Right lobe of liver (tissue), 6 donors: ENCODE measurements around the gene SH3BP4. TPM values are rescaled to one million over a fixed set of nuclear protein-coding genes. Genes with fewer than 3 reads are reported as not detected.

Experiments used
- ATAC-seq, 4 donors: fragments of 200-7000 bp; cut with Tn5 transposase; one replicate each; pipeline ENCODE4 v1.9.1; 2020; ENCODE audit warnings: mild to moderate bottlenecking in 4 of 4, moderate library complexity in 4 of 4
- DNase-seq, 3 donors: peaks; one replicate each; pipeline ENCODE4 v3.0.0-alpha.2; 2020
- H3K27ac ChIP-seq, 3 donors: fragments of 200-600 bp; one replicate each; pipeline ENCODE4 v1.8.0; 2022
- H3K27me3 ChIP-seq, 2 donors: fragments of 200-600 bp; one replicate each; pipeline ENCODE4 v1.8.0; 2022
- H3K36me3 ChIP-seq, 4 donors: fragments of 200-600 bp; sonication (generic) in 1 of 4; one replicate each; pipeline versions ENCODE4 v1.5.1 to v1.8.0; 2017 to 2022; ENCODE audit warnings: control low read depth in 1 of 4
- H3K4me1 ChIP-seq, 4 donors: fragments of 200-600 bp; sonication (generic) in 1 of 4; one replicate each; pipeline versions ENCODE4 v1.5.1 to v1.8.0; 2017 to 2022; ENCODE audit warnings: control low read depth in 1 of 4
- H3K4me3 ChIP-seq, 3 donors: fragments of 200-600 bp; one replicate each; pipeline ENCODE4 v1.8.0; 2022
- H3K9me3 ChIP-seq, 4 donors: fragments of 200-600 bp; sonication (generic) in 1 of 4; one replicate each; pipeline versions ENCODE4 v1.5.1 to v1.8.0; 2017 to 2022; ENCODE audit warnings: control low read depth in 1 of 4
- POLR2A ChIP-seq: fragments of 450-650 bp; IDR thresholded peaks from one replicate; pipeline ENCODE4 v1.6.1; 2017; ENCODE audit warnings: antibody characterized with exemption, mild to moderate bottlenecking
- WGBS: methylation state at CpG from one replicate; pipeline ENCODE4 v1.1.6; 2018; ENCODE audit warnings: low coverage, low lambda C conversion rate; ENCODE audit not compliant: insufficient coverage; ENCODE audit errors: missing lambda C conversion rate; 5-methylcytosine and 5-hydroxymethylcytosine counted together
- intact Hi-C, 2 donors: fragments of 100-400 bp; cut with DNase I; formaldehyde crosslinking; loops; one replicate each; pipeline versions ENCODE4 v1.11.2 to v1.14.1; 2022
- total RNA-seq, 6 experiments: library from RNA; depleted of rRNA in 2 of 6; stranded (reverse); fragments of >200 nt in 2 of 6; fragmentation: NEBNext Ultra II Directional in 3 of 6; extraction: Animal tissue kit (Norgen Biotek cat#: 25700) in 3 of 6; gene quantifications; one replicate each; pipeline versions ENCODE4 v1.1.0 to v1.2.4, GENCODE V29; 2016 to 2023
- TF ChIP-seq, protein P1 (sequence below), 4 donors: fragments of 200-600 bp in 3 of 4; fragments of 450-650 bp in 1 of 4; IDR thresholded peaks; one replicate each; pipeline versions ENCODE4 v1.5.1 to v1.8.0; 2016 to 2022; ENCODE audit warnings: antibody characterized with exemption in 4 of 4, mild to moderate bottlenecking in 2 of 4
- donor health status: DM: no; HTN: yes; CAD: no.
- donor health status: DM: no; HTN: no; CAD: no.
- donor health status: DM: no; HTN: no; CAD: no.
- donor health status: DM: no; HTN: yes; CAD: no.
- donor health status: DM: no; HTN: yes; CAD: no.

Gene SH3BP4
- total RNA-seq, 6 experiments from 2014 or later = 18.8 to 30.4 (median 26.3) TPM

DNA sequence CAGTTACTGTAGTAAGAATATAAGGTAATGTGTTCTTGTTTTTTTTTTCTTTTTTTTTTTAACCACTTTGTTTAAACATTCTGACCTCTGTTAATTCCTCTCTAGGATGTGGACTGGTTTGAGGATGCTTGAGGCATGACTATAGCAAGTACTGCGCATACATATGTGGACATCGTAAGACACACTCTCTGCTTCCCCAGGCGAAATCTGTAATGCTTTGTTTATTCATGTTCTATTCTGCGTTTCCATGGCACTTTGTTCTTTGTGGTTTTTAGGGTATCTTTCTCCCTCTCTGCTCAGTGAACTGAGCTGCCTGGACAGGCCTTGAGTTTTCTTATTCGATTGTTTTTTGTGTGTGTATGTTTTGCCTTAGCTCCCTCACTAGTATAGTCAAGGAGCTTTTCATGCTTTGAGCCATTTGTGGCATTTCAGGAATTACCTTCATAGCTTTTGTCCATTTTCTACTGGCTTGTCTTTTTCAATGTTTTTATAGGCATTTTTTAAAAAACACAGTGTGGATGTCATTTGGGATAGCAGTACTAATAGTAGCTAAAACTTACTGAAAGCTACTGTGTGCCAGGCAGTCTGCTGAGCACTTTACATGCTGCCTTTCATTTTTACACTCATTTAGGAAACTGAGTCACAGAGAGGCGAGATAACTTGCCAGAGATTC is 1.9 kb upstream of the SH3BP4 start:
- no peak for ATAC-seq
- Histone ChIP-seq H3K36me3 (no peaks in the 10 kb centered on the region), H3K27me3 (no peaks in the 10 kb centered on the region), H3K4me1 (peaks cover 0 to 20% (median 5%) of the 10 kb centered on the region in 4 donors), H3K4me3 (no peak overlapping the region), H3K27ac (no peak overlapping the region), H3K9me3 (no peaks in the 10 kb centered on the region)
- TF ChIP-seq, protein P1, sequence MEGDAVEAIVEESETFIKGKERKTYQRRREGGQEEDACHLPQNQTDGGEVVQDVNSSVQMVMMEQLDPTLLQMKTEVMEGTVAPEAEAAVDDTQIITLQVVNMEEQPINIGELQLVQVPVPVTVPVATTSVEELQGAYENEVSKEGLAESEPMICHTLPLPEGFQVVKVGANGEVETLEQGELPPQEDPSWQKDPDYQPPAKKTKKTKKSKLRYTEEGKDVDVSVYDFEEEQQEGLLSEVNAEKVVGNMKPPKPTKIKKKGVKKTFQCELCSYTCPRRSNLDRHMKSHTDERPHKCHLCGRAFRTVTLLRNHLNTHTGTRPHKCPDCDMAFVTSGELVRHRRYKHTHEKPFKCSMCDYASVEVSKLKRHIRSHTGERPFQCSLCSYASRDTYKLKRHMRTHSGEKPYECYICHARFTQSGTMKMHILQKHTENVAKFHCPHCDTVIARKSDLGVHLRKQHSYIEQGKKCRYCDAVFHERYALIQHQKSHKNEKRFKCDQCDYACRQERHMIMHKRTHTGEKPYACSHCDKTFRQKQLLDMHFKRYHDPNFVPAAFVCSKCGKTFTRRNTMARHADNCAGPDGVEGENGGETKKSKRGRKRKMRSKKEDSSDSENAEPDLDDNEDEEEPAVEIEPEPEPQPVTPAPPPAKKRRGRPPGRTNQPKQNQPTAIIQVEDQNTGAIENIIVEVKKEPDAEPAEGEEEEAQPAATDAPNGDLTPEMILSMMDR (IDR thresholded peaks at IDR 0.05) = no peak
- TF ChIP-seq POLR2A = no peak
- DNase-seq = no peak
- intact Hi-C loops = no loop called here
- 86% methylated on average over 6 of the region's 6 CpGs for WGBS

DNA sequence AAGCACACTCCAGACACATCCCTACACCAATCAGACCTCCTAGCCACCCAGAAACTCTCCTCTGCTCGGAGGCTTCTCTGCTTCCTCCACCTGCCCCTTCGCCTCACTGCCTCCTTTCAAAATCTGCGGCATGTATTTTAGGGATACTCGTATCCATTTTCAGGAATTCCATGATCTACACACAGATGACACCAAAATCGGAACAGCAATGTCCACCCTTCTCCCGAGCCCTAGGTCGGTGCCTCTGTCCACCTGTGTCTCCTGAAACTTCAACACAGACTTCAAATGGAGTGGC is 1.4 kb upstream of the SH3BP4 start:
- Histone ChIP-seq H3K9me3 (no peaks in the 10 kb centered on the region), H3K4me1 (peaks cover 0 to 25% (median 7%) of the 10 kb centered on the region in 4 donors), H3K27me3 (no peaks in the 10 kb centered on the region), H3K4me3 (no peak overlapping the region), H3K36me3 (no peaks in the 10 kb centered on the region), H3K27ac (no peak overlapping the region)
- WGBS = 85% methylated on average over 7 of the region's 7 CpGs
- TF ChIP-seq, protein P1 (IDR thresholded peaks at IDR 0.05) = no peak
- TF ChIP-seq POLR2A = no peak
- ATAC-seq (no peak), DNase-seq (no peak)
- intact Hi-C loops = no loop called here

DNA sequence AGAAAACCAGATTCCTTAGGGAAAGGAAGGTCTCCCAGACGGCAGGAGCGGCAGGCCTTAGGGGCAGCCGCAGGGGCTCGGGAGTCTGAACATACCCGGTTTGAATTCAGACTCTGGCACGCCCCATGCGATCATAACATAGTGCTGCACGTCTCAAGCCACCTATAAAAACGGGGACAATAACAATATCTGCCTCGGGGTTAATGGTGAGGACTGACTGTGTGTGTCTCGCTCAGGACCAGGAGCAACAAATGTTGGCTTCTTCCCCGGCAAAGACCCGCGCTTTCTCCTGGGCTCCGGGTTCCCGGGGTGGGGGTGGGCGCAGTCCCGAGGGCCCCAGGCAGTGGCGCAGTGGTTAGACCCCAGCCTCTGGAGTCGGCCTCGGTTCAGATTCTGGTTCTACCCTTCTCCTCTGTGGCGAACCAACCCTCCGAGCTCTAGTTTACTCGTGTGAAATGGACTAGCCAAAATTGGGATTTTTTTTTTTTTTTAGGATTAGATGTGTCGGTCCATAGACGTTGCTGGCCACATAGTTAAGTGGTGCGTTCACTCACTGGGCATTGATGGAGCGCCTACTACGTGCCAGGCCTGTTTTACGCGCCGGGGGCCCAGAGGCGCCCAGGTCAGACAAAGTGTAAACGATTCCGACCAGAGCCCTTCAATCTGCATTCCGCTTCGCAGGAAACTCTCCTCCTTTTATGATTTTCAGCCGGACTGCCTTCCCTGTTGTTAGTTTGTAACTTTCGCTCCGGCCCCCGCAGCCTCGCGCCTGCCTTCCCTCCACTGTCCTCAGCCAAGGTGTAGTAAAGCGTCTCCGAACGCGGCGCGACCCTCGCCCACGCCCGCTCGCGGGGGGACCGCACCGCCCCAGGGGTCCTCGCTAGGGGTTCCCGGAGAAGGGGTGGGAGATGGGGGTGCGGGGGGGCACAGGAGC is 820 bp upstream of the SH3BP4 start:
- Histone ChIP-seq H3K27me3 (no peaks in the 10 kb centered on the region), H3K36me3 (no peaks in the 10 kb centered on the region), H3K4me1 (peaks cover 0 to 25% (median 7%) of the 10 kb centered on the region in 4 donors), H3K27ac (peak overlapping the region; percentile 22 to 54 (median 29)), H3K4me3 (peak overlapping the region; percentile 52 to 86 (median 65)), H3K9me3 (no peaks in the 10 kb centered on the region)
- TF ChIP-seq, protein P1 (IDR thresholded peaks at IDR 0.05) = no peak
- no peak for TF ChIP-seq POLR2A
- intact Hi-C loops = no loop called here
- peak; percentile 1 to 4 (median 1) for ATAC-seq
- no peak for DNase-seq
- 18% methylated on average over 42 of the region's 59 CpGs for WGBS

DNA sequence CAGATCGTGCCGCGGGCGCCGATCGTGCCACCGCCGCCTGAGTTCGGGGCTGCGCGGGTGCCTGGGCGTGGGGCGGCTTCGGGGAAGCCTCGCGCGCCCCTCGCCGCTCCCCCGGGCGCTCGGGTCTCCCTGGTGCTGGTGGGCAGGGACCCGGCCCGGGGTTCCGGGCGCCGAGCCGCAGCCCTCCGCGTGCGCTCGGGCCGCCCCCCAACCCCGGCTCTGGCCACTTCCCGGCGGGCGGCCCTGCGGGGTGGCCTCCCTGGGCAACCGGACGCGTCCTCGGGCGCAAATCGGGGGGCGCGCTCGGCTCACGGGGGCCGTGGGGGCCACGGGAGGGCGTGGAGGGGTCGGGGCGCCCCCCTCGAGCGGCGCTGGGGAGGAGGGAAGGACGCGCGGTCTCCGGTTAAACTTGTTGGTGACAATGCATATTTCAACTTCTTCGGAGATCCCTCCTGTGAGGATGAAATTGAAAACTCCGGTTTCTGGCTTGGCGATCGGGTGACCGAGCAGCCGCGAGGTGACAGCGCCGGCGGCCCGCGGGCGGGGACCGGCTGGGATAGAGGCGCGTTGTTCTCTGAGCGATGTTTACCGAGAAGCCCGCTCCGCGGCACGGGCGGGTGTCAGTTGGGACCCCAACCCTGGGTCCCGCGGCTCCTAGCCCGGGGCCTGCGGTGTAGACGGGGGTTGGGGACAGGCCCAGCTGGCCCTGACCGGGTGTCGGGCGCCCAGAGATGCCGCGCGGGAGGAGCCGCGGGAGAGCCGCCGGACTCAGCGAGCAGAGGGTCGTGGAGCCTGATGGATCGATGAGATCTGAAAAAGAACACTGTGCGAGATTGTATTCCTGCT is 676 bp downstream of the SH3BP4 start:
- peak; percentile 32 to 46 (median 37) for ATAC-seq
- intact Hi-C loops = no loop called here
- TF ChIP-seq, protein P1 (IDR thresholded peaks at IDR 0.05) = no peak
- peak; percentile 3 for TF ChIP-seq POLR2A
- Histone ChIP-seq H3K4me3 (peak overlapping the region; percentile 59 to 86 (median 71)), H3K27ac (peak overlapping the region; percentile 74 to 96 (median 94)), H3K9me3 (no peaks in the 10 kb centered on the region), H3K4me1 (peaks cover 0 to 25% (median 7%) of the 10 kb centered on the region in 4 donors), H3K27me3 (no peaks in the 10 kb centered on the region), H3K36me3 (no peaks in the 10 kb centered on the region)
- peak in 2 of 3 donors; percentile 47 to 63 for DNase-seq
- WGBS = under 1% methylated on average over 50 of the region's 102 CpGs
